Measurements from ENCODE around the gene KRT79.

The KRT79 gene

DNA sequence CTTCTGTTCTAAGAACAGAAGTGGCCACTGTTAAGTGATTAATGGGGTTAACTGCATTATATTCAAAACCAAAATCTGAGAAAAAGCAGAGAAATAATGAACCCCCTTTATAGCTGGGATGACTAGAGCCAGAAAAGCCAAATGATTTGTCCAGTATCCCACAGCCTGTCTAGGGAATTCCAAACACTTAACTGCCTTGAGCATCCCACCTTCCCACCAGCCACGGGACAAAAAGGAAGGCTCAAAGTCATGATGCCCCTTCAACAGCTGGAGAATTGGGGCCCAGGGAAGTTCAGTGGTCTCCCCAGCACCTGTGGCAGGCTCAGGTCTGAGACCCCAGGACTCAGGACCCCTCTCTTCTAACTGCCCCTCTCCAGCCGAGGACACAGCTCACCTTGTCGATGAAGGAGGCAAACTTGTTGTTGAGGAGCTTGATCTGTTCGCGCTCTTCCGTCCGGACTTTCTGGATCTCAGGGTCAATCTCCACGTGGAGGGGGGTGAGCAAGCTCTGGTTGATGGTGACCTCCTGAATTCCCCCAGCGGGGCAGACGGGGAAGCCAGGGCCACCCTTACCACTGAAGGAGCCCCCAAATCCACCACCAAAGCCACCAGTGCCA is 20.8 kb downstream of the KRT79 start:
- Mint-ChIP-seq H3K9me3 (no peaks in the 10 kb centered on the region), H3K4me1 (peaks cover 14% of the 10 kb centered on the region), H3K36me3 (ENCODE audit: low read depth) (no peaks in the 10 kb centered on the region), H3K4me3 (no peak overlapping the region), H3K27me3 (ENCODE audit: low read depth) (peaks cover 16% of the 10 kb centered on the region), H3K27ac (no peak overlapping the region)
- TF ChIP-seq, protein P1, sequence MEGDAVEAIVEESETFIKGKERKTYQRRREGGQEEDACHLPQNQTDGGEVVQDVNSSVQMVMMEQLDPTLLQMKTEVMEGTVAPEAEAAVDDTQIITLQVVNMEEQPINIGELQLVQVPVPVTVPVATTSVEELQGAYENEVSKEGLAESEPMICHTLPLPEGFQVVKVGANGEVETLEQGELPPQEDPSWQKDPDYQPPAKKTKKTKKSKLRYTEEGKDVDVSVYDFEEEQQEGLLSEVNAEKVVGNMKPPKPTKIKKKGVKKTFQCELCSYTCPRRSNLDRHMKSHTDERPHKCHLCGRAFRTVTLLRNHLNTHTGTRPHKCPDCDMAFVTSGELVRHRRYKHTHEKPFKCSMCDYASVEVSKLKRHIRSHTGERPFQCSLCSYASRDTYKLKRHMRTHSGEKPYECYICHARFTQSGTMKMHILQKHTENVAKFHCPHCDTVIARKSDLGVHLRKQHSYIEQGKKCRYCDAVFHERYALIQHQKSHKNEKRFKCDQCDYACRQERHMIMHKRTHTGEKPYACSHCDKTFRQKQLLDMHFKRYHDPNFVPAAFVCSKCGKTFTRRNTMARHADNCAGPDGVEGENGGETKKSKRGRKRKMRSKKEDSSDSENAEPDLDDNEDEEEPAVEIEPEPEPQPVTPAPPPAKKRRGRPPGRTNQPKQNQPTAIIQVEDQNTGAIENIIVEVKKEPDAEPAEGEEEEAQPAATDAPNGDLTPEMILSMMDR (IDR thresholded peaks at IDR 0.05; ENCODE audit: unreplicated experiment in 3 of 3): no peak

DNA sequence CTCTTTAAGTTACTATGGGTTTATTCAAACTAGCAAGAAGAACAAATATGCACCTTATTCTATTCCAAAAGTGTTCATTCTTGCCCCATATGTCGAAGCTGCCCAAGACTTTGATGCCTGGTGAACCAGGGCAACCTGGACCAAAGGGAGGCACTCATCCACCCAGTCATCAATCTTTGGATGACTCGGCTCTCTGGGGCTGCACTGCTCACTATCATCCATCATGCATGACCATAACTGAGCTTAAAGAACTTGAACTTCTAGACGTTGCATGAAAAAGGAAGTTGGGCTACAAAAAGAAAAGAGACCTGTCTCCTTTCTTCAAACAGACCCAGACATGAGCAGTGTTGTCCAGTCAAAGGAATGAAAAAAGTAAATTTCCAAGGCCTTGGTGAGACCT is 21.4 kb downstream of the KRT79 start:
- Mint-ChIP-seq H3K4me3 (no peak overlapping the region), H3K4me1 (peaks cover 10% of the 10 kb centered on the region), H3K9me3 (no peaks in the 10 kb centered on the region), H3K36me3 (ENCODE audit: low read depth) (no peaks in the 10 kb centered on the region), H3K27me3 (ENCODE audit: low read depth) (peaks cover 21% of the 10 kb centered on the region), H3K27ac (no peak overlapping the region)
- TF ChIP-seq, protein P1 (IDR thresholded peaks at IDR 0.05; ENCODE audit: unreplicated experiment in 3 of 3): no peak

DNA sequence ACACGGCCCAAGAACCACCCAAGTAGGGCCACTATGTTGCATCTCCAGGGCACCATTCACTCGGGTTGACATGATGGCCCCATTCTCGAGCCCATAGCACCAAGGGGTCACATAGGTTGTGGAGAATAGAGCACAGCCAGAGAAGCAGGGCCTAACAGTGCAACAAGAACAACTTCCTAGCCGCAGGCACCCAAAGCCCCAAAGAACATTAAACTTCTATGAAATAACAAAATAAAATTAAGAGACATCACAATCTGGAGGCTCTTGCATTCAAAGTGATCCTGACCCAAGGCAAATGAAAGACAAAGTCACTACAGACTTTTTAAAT is 22.1 kb downstream of the KRT79 start:
- H3K36me3 Mint-ChIP-seq (ENCODE audit: low read depth): no peaks in the 10 kb centered on the region
- H3K4me3 Mint-ChIP-seq: no peak overlapping the region
- H3K9me3 Mint-ChIP-seq: no peaks in the 10 kb centered on the region
- H3K27me3 Mint-ChIP-seq (ENCODE audit: low read depth): peaks cover 23% of the 10 kb centered on the region
- no peak overlapping the region for H3K27ac Mint-ChIP-seq
- peaks cover 5% of the 10 kb centered on the region for H3K4me1 Mint-ChIP-seq
- TF ChIP-seq, protein P1 (IDR thresholded peaks at IDR 0.05; ENCODE audit: unreplicated experiment in 3 of 3): no peak

DNA sequence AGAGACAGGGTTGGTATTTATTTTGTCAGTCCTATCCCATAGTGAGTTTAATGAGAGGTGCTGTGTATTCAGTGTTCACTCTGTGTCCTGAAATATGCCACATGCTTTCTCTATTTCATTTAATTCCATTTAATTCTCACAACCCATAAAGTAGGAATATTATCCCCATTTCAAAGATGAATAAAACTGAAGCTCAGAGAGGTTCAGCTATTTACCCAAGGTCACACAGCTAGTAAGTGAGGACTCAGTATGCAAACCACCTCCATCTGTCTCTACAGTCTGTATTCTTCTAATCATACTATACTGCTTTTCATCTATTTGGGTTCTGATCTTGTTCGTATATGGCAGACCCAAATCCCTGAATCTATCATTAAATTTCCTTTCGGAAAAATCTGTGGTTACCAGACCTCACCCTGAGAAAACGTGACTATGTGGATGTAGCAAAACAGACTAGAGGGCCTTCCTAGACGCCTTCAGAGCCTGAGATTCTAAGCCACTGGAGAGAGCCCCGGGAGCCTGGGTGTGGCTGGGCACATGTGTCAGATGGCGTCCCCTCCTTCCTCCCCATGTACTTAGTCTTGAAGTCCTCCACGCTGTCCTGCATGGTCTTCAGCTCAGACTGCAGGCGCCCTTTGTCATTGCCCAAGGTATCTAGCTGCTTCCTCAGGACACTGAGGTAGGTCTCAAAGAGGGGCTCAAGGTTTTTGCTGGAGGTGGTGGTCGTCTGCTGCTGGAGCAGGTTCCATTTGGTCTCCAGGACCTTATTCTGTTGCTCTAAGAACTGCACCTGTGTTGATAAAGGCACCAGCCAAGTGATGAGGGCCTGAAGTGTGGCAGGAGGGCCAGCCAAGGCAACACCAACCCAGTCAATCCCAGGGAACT is 22.7 kb downstream of the KRT79 start:
- Mint-ChIP-seq H3K4me1 (peaks cover 5% of the 10 kb centered on the region), H3K27ac (no peak overlapping the region), H3K9me3 (no peaks in the 10 kb centered on the region), H3K4me3 (no peak overlapping the region), H3K27me3 (ENCODE audit: low read depth) (peaks cover 23% of the 10 kb centered on the region), H3K36me3 (ENCODE audit: low read depth) (no peaks in the 10 kb centered on the region)
- TF ChIP-seq, protein P1 (IDR thresholded peaks at IDR 0.05; ENCODE audit: unreplicated experiment in 3 of 3): no peak

DNA sequence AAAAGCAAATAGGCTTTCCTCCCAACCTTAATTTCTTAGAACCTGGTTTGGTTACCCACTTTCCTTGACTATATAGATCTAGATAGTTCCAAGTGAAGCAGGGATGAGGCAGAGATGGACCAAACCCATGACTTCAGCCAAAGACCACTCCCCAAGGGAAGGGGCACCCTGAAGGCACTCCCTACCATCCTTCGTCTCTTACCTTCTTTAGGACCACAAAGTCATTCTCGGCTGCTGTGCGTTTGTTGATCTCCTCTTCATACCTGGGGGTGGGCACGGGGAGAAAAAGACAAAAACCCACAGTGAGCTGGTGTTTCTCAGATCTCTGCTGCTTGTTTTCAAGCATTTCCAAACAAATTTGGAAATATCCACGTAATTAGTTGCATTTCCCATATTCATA is 23.6 kb downstream of the KRT79 start:
- no peak overlapping the region for H3K27ac Mint-ChIP-seq
- H3K27me3 Mint-ChIP-seq (ENCODE audit: low read depth): peaks cover 26% of the 10 kb centered on the region
- H3K9me3 Mint-ChIP-seq: no peaks in the 10 kb centered on the region
- peaks cover 9% of the 10 kb centered on the region for H3K4me1 Mint-ChIP-seq
- no peak overlapping the region for H3K4me3 Mint-ChIP-seq
- TF ChIP-seq, protein P1 (IDR thresholded peaks at IDR 0.05; ENCODE audit: unreplicated experiment in 3 of 3): no peak
- no peaks in the 10 kb centered on the region for H3K36me3 Mint-ChIP-seq (ENCODE audit: low read depth)

Data from nephron (organoid).